ENCODE results near the gene CLINT1.

DNA sequence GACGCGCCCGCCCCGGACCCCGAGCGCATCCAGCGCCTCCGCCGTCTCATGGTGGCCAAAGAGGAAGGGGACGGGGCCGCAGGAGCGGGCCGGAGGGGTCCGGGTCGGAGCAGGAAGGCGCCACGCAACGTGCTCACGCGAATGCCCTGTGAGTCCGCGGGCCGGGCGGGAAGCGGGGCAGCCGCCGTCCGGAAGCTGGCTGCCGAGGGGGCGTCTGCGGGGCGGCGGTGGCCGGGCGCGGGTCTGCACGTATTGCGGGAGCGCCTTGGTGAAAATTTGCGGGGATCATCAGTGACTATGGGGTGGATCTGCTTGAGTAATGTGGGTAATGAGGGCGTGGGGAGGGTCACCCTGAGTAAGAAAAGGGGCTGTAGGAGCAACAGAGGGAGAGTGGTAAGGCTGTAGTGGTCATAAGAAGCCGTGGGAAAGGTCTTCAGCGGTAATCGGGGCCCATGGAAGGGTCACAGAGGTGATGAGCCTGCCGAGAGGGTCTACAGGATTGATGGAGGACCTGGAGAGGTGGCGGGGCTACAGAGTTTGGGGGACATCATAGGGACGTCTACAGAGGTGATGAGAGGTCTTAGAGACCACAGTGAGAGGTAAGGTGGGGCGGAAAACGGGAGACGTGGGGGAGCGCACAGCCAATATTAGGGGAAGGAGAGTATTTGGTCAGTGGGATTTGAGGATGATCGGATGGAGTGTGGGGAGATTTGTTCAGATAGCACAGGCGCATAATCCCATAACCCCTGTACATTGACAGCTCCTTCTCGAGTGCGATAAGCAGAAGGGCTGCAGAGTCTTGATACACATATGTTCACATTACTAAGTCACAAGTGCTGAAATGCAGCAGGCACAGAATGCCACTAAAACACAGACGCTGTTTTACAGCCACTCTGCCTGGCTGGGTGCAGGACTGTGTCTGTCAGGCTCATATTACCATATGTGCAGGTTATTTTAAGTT, 114.6 kb downstream of the CLINT1 start:
- no peak for TF ChIP-seq POLR2A (IDR thresholded peaks at IDR 0.05)
- TF ChIP-seq, protein P1, sequence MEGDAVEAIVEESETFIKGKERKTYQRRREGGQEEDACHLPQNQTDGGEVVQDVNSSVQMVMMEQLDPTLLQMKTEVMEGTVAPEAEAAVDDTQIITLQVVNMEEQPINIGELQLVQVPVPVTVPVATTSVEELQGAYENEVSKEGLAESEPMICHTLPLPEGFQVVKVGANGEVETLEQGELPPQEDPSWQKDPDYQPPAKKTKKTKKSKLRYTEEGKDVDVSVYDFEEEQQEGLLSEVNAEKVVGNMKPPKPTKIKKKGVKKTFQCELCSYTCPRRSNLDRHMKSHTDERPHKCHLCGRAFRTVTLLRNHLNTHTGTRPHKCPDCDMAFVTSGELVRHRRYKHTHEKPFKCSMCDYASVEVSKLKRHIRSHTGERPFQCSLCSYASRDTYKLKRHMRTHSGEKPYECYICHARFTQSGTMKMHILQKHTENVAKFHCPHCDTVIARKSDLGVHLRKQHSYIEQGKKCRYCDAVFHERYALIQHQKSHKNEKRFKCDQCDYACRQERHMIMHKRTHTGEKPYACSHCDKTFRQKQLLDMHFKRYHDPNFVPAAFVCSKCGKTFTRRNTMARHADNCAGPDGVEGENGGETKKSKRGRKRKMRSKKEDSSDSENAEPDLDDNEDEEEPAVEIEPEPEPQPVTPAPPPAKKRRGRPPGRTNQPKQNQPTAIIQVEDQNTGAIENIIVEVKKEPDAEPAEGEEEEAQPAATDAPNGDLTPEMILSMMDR (IDR thresholded peaks at IDR 0.05), result no peak
